Measurements from ENCODE around the gene HOXB1.

HOXB1 gene

GRCh38 chr17:48530887-48531272 lies at the start of gene HOXB1:
TSS of gene HOXB1 (minus strand) at chr17:48531011. CDS start at chr17:48530904, 107 bp downstream.
- no peak for DNase-seq

DNA sequence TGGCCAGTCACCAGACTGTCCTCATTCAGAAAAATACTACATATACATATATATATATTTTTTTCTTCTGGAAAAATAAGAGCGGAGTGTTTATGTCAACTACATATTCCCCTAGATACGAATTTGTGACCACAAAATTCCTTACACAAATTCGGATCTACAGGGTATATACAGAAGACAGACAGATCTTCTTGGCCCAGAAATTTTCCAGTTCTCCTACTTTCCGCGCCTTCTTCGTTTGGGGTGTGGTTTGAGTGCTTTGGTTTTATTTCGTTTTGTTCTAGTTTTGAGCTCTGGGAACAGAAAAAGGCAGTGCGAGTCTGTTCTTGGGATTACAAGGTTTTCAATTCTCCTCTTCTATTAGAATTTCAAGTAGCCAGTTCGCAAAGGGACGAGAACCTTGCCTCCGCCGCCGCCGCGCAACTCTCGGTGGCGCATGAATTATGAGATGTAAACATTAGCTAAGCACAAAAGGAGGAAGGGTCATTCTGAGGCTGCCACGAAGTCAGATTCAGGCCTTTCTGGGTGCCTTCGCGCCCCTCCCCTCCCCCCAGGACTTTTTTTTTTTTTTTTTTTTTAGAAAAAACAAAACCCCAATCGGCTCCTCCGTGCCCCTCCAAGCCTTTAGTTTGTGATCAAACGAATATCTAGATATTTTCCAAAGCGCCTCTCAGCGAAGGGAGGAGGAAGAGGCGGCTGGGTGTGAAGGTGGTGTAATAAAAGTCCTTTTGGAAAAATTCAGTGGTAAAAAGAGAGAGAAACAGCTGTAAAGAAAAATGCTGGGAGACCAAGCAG lies 49.1 kb upstream of the HOXB1 start:
- DNase-seq: no peak

DNA sequence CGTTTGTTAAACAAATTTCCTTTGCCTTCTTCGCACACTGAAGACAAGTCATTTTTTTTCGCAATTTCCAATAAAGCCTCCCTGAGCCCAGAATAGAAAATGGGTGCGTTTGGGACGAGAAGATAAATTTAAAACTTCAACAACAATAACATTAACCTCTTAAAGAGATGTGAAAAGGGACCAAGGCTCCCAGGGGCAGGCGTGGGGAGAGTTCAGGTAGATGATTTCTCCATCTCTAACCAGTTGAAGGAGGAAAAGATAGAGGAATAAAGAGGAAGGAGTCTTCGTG lies 48.6 kb upstream of the HOXB1 start:
- no peak for DNase-seq

DNA sequence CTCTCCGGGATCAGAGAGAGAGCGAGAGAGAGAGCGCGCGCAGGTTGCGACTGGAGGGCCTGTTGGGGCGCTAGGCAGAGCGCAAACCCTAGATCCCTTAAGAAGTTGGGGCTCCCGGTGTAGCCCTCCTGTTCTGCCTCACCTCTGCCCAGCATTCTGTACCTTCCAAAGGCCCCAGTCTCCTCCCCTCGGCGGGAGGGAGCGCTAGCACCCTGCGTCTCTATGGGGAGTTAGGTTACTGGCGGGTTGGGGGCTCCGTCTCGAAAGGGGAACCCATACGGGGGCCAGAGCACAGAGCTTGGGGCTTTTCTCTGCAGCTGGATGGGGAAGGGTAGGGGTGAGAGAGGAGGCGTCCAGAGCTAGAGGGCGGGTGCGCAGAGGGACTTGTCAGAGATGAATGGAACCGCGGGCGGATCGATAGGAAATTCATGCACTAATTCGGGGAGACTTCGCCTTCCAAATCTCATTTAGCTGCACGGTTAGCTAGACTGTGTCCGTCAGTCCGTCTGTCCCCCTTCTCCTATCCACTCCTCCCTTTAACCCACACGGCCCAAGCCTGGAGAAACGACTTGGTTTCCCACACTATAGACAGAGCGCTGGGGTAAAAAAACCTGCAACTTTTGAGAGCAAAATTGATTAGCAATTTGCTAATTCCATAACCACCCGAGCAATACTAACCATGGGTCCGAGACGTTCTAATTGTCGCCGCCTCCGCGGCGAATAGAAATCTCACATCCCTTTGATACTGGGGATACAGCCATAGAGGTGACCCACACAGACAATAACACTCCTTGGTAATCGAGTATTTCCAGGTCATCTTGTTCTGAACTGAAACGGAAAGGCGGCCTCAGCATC lies 48.0 kb upstream of the HOXB1 start:
- no peak for DNase-seq

DNA sequence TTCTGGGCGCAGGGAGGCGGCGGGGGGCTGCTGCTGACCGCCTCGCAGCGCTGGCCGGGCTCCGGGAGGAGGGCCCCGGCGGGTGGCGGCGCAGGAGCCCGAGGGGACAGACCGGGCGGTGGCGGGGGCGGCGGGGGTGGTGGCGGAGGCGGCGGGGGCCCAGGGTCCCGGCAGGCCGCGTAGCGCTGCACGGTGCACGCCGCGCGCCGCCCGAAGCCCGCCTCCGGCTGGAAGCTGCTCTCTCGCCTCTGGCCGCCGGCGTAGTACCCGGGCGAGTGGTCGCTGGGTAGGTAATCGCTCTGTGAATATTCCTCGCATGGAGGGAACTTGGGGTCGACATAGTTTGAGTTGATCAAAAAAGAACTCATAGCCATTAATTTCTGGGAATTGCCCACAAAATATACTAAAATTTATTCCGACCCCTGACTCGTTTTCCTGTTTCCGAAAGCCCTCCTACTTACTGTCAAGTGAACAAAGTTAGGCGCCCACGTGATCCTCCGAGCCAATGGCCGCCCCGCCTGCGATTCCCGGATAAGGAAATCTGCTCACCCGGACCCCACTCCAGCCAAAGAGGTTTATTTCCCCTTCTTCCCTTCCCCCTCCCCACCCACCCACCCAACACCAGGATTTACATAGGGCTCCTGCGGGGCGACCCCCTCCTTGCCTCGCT lies 47.3 kb upstream of the HOXB1 start, which contains the start of gene HOXB4:
Gene HOXB4 (minus strand): TSS at position 405 of the 670 bp plus-strand sequence. CDS start 31 bp downstream, at position 374.
- peak; percentile 54 for DNase-seq

GRCh38 chr17:48577330-48577945 lies 46.6 kb upstream of the HOXB1 start:
- no peak for DNase-seq

DNA sequence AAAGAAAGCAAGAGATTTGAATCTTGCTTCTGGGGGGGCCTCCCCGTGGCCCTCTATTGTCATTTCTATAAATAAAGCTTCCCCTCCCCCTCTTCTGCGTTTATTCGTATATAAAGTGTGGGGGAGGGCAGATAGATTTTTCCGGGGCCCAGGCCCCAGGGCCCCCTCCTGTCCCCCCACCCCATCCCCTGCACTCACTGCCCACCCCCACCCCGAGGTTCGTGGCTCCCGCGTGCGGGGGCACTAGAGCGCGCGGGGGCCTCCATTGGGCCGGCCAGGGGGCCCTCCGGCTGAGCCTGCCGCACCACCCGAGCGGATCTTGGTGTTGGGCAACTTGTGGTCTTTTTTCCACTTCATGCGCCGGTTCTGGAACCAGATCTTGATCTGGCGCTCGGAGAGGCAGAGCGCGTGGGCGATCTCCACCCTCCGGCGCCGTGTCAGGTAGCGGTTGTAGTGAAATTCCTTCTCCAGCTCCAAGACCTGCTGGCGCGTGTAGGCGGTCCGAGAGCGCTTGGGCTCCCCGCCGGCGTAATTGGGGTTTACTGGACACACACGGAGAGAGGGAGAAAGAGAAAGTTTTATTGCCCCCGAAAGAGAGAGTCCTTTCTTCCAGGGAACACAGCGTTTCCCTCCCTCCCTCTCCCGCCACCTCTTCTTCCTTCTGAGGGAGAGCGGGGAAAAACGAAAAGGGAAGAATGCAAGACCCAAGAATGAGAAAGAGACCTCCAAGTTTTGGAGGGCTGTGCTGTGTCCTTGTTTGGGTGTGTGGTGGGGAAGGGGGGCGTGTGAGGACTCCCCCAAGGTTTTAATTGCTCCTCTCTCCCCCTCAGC lies 45.9 kb upstream of the HOXB1 start:
- DNase-seq: no peak

DNA sequence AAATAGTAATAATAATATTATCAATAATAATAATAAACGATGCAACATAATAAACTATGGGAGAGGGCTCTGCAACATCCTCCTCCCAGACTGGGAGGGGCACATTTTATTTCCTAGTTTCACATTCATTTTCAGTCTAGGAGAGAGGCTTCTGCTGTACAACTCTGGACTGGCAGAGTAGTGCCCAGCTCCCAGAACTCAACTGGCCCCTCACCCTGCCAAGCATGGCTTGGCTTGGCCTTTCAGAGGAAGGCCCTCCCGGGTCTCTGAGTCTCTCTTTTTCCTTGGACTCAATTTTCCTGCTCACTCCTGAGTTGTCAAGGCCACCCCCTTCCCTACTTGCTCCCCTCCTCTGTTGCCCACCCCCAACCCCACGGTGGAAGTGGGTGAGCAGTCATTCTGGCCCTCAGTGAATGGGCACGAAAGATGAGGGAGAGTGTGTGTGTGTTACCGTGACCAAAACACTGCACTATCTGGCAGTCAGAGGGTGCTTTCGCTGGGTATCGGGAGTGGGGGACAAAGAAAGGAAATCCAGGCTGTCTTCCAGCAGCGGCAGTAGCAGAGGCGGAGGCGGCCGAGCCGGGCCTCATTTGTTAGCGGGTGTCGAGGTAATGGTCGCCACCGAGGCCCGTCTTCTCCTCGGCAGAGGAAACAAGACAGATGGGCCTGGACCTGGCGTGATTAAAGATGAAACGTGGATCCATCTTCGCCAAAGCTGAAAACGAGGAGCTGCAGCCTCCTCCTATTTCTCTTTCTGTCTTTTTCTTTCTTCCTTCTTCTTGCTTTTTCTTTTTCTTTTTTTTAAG lies 45.1 kb upstream of the HOXB1 start:
- no peak for DNase-seq

- DNase-seq: no peak
These were observed 44.3 kb upstream of the HOXB1 start for GRCh38 chr17:48575066-48575582.

- DNase-seq: no peak
These were observed 43.8 kb upstream of the HOXB1 start for GRCh38 chr17:48574505-48575065.

DNA sequence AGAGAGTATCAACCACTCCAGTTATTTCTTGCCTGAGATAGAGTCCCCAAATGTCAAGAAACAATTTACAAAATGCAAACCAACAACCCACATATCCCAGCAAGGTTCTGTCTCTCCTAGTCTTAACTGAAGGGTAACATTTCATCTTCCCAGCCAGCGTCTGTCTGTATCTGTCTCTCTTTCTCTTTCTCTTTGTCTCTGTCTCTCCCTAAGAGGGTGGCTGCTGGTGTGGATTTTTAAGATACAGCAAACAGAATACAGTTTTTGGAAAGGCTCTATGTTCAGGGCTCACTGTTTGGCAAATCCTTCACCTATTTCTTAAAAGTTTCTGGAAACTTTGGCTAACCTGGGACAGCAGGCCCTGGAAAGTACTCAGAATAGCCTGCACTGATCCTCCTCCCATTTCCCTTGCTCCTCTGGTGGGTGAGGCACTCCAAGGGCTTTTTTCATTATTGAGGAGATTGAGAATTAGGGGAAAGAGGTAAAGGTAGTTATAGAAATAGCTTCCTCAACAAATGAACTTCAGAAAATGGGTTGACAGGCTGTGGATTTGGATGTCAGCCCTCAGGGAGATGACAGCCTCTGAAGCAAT lies 41.1 kb upstream of the HOXB1 start:
- DNase-seq: no peak

DNA sequence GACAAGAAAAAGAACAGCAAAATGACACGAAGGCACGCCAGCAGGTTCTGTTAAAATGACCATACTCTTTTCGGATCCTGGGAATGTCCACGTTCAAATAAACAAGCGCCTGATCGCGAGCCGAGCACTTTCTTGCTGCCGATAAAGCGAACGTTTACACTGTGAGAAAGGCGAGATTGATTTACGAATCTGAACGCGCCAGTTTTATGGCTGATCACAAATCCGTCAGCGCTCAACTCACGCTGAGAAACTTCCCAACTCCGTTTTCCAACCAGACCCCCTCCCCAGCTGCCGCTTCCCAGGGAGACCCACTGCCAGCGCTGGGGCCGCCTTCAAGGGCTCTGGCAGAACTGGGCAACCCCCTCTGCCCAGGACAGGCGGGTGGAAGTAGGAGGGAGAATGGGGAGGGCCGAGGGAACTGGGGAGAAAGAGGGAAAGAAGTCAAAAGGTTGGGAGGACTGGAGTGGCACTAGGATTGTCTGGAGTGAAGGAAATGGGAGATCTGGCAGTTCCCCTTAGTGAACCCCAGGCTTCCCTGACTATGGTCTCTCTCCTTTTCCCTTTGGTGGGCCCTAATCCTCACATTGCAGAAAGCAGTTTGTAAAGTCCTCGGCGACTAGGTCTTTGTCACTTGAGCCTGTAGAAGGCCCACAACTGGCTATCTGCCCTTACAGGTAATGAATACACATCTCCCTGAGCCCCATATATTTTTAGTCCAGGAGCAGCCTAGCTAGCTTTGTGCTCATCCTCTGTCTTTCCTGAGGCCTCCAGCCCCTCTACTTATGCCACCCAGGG lies 40.4 kb upstream of the HOXB1 start:
- DNase-seq: no peak

GRCh38 chr17:48570325-48571023 lies 39.7 kb upstream of the HOXB1 start:
- DNase-seq: no peak

DNA sequence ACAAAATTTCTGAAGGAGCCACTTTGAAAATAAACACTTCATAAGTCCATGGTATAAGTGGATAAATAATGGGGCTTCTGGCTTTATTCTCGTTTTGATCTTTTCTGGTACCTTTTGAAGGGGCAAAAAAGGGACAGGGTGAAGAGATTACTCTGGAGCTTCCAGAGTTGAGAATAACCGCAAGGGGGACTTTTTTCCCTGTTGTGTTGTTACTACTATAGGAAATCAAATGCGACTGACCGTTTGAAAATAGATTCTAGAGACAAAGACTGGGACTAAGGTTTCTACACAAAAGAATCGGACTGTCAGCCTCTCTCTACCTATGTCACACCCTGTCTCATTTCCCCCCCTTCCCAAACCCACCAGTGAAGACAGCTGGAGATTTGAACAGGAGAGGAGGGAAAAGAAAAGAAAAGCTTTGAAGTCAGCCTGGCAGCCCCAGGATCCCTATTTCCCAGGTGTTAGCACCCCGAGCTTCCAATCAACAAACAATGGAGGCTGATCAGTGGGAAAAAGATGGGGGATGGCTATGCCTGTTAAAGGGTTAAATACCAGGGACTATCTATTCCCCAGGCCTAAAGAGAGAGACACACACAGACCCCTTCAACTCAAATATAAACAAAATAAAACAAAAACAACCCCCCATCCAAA lies 39.0 kb upstream of the HOXB1 start:
- DNase-seq: no peak

DNA sequence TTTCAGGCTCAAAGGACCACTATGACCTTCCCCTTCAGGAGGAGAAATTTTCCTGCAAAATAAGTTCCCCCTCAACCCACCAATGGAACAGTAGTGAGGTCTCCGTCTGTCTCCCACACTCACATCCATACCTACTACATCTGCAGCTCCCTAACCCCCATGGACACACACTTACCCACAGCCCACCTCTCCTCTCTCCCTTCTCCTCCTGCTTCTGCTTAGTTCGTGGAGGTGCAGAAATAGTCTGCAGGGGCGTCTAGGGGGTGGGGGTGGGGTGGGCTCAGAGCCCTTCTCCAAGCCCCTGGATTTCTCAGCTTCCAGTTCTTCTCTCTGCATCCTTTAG lies 38.4 kb upstream of the HOXB1 start:
- no peak for DNase-seq

DNA sequence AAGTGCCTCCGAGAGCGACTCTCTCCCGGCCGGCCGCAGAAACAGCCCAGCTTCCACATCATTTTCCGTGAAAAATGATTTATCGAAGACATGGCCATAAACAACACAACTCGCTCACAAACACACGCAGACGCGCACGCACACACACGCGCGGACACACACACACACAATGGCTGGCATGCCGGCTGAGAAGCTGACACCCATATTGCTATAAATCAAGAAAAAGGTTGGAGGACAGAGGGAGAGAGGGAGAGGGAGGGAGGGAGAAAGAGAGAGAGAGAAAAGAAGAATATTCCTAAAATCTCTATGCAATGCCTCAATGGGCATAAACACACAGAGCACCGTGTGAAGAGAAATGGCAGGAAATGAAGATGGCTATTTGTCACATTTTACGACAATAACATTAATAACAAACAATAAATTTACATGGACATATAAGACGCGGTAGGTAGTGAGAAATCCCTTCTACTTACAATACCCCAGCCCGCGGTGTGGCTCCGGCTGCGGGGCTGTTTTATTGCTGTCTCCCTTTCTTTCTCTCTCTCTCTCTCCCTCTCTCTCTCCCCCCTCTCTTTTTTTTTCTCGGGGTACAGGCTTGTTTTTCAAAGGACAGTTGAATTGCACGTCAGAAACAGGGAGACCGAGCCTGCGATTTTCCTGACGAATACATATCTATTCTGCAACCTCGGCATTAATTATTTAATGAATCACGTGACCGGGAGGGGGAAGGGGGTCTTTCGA lies 37.9 kb upstream of the HOXB1 start:
- no peak for DNase-seq

- DNase-seq: no peak
These were observed 37.0 kb upstream of the HOXB1 start for GRCh38 chr17:48567646-48568354.
